HepG2 (cell line): ENCODE results near the gene CADPS.

Experiments
- CTCF ChIP-seq: sonication (generic); formaldehyde crosslinking; IDR thresholded peaks from 2 replicates; pipeline ENCODE4 v1.5.0; 2020; ENCODE audit warnings: mild to moderate bottlenecking, missing genetic modification reagents, moderate library complexity
- GABPA ChIP-seq, 2 experiments: IDR thresholded peaks; 2 replicates each; pipeline ENCODE4 v1.6.1; 2011 to 2016; ENCODE audit warnings: low read depth in 2 of 2, low read length in 1 of 2, missing biosample characterization in 1 of 2, missing genetic modification characterization in 1 of 2
- IRX3 ChIP-seq: sonication (generic); formaldehyde crosslinking; IDR thresholded peaks from 2 replicates; pipeline ENCODE4 v1.8.1; 2023; ENCODE audit warnings: mild to moderate bottlenecking, low read depth, missing genetic modification reagents, borderline replicate concordance
- JUNB ChIP-seq: sonication (generic); formaldehyde crosslinking; IDR thresholded peaks from 2 replicates; pipeline ENCODE4 v1.8.0; 2022; ENCODE audit warnings: missing genetic modification reagents, mild to moderate bottlenecking, borderline replicate concordance
- MAFK ChIP-seq, 2 experiments: IDR thresholded peaks in 1 of 2; conservative IDR thresholded peaks in 1 of 2; 2 replicates each; pipeline ENCODE4 v1.6.1; 2011; ENCODE audit warnings: improper control_type of control experiment in 2 of 2, low read length in 2 of 2
- POLR2A ChIP-seq, 2 experiments: IDR thresholded peaks; 2 replicates each; pipeline ENCODE4 v1.6.1; 2011; ENCODE audit warnings: low read depth in 2 of 2, low read length in 2 of 2, mild to moderate bottlenecking in 1 of 2, moderate library complexity in 1 of 2; ENCODE audit not compliant: insufficient read depth in 1 of 2
- RAD21 ChIP-seq: fragments of 450-650 bp; formaldehyde crosslinking; IDR thresholded peaks from 2 replicates; pipeline ENCODE4 v1.5.0; 2020; ENCODE audit warnings: mild to moderate bottlenecking
- REST ChIP-seq, 2 experiments: IDR thresholded peaks; 2 replicates each; pipeline ENCODE4 v1.6.1; 2011 to 2012; ENCODE audit warnings: low read length in 2 of 2, borderline replicate concordance in 1 of 2, low read depth in 1 of 2, mild to moderate bottlenecking in 1 of 2, moderate library complexity in 1 of 2
- SUZ12 ChIP-seq: fragments of 150-350 bp; IDR thresholded peaks from 2 replicates; pipeline ENCODE4 v1.6.1; 2014; ENCODE audit warnings: low read depth, low read length
- TRIM22 ChIP-seq: fragments of 450-650 bp; IDR thresholded peaks from 2 replicates; pipeline ENCODE4 v1.6.1; 2017
- ZKSCAN1 ChIP-seq: fragments of 150-350 bp; IDR thresholded peaks from 2 replicates; pipeline ENCODE4 v1.6.1; 2014; ENCODE audit warnings: low read length
- ZNF577 ChIP-seq: sonication (generic); formaldehyde crosslinking; IDR thresholded peaks from 2 replicates; pipeline ENCODE4 v1.4.0; 2020; ENCODE audit warnings: mild to moderate bottlenecking, low read depth, missing genetic modification reagents, borderline replicate concordance
- ZNF746 ChIP-seq: sonication (generic); formaldehyde crosslinking; IDR thresholded peaks from 2 replicates; pipeline ENCODE4 v1.8.0; 2022; ENCODE audit warnings: mild to moderate bottlenecking, missing genetic modification reagents

GRCh38 chr3:62758296-62759066 lies 116.7 kb downstream of the CADPS start:
- TF ChIP-seq MAFK (conservative IDR thresholded peaks at IDR 0.05 in 1 of 2, IDR thresholded peaks at IDR 0.05 in 1 of 2; ENCODE audit: low read length in 2 of 2) (no peak), ZKSCAN1 (no peak), TRIM22 (no peak), GABPA (IDR thresholded peaks at IDR 0.05; ENCODE audit: low read depth, low read length) (no peak), GABPA (CRISPR knock-in tag; IDR thresholded peaks at IDR 0.05; ENCODE audit: low read depth) (no peak), CTCF (CRISPR knock-in tag) (no peak), JUNB (CRISPR knock-in tag) (no peak), POLR2A (IDR thresholded peaks at IDR 0.05; ENCODE audit: insufficient read depth in 1 of 2, low read depth in 2 of 2, low read length in 2 of 2) (no peak), RAD21 (CRISPR knock-in tag) (no peak), SUZ12 (no peak), ZNF577 (CRISPR knock-in tag) (no peak), REST (IDR thresholded peaks at IDR 0.05; ENCODE audit: borderline replicate concordance in 1 of 2, low read depth in 1 of 2, low read length in 2 of 2) (no peak), ZNF746 (CRISPR knock-in tag) (no peak), IRX3 (CRISPR knock-in tag) (no peak)
